Stimulated activated CD8-positive, alpha-beta memory T cell treated with anti-CD3 and anti-CD28 coated beads, Interleukin-15, amount 100 ng/mL, for 24 hours (primary cell): Measurements from ENCODE around the gene ARSG.

Experiments used
- DNase-seq: peaks from one replicate; pipeline ENCODE4 v3.0.0-alpha.2; 2020; ENCODE audit warnings: low read depth

Gene ARSG

DNA sequence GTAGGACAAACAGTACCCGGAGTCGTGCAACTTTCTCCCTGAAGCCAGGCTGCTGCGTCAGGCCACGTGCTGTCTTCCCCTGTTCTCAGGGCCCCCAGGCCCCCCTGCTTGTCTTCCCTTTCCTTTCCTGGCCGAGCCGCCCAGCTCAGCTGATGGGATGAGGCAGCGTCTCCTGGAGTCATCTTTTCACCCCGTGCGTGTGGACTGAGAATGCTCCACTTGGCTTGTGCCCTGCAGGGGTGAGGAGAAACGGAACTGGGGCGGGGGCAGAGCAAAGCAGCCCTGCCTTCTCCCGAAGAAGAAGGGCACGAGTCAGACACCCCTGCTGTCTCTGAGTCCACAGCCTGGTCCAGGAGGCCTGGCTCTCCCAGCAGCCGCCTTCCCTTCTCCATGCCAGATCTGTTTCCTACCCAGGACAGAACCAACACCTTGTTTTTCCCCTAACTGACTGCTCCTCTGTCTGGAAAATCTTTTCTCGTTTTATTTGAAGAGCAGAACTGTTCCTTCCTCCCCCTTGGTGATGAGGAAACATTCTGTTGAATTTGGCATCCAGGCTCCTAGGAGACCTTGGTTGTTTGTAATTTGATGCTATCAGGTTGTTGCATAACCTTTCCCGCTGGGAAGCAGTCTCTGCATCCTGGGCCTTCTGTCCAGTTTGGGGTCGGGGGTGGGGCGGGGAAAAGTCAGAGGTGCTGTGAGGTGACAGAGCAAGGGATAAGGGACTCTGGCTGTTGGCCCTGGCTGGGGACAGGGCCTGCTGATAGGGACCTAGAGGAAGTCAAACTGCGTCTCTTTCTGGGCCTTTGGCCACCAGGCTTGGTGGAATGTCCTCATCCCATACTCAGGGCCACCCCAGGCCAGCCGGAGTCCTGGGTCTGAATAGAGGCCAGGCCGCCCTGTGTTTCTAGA, 87.2 kb downstream of the ARSG start:
- no peak for DNase-seq

DNA sequence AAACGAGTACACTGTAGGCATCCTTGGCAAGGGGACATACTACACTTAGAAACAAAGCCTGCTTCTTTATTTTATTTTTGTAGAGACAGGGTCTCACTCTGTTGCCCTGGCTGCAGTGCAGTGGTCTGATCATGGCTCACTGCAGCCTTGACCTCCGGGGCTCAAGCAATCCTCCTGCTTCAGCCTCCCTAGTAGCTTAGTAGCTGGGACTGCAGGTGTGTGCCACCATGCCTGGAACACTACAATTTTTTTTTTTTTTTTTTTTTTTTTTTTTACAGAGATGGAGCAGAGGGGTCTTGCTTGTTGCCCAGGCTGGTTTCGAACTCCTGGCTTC, 87.8 kb downstream of the ARSG start:
- DNase-seq = no peak

DNA sequence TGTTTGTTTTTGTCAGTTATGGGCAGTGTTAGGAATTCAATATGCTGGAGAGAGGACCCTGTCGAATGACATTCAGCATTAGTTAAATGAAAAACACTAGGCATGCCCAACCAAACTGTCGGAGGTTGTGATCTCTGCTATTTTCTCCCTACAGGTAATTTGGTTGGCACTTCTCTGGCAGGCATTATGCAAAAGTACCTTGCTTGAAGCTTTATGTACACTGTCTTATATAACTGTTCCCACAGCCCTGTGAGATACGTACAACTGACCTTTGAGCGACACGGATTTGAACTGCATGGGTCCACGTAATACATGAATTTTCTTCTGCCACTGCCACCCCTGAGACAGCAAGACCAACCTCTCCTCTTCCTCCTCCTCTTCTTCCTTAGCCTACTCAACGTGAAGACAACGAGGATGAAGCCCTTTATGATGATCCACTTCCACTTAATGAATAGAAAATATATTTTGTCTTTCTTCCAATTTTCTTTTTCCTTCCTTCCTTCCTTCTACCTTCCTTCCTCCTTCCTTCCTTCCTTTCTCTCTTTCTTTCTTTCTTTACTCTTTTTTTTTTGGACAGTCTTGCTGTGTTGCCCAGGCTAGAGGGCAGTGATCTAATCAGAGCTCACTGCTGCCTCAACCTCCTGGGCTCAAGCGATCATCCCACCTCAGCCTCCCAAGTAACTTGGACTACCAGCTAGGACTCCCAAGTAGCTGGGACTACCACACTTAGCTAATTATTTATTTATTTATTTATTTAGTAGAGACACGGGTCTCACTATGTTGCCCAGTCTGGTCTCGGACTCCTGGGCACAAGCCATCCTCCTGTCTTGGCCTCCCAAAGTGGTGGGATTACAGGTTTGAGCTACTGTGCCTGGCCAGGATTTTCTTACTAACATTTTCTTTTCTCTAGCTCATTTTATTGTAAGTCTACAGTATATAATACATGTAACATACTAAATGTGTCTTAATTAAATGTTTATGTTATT, 88.7 kb downstream of the ARSG start:
- no peak for DNase-seq

DNA sequence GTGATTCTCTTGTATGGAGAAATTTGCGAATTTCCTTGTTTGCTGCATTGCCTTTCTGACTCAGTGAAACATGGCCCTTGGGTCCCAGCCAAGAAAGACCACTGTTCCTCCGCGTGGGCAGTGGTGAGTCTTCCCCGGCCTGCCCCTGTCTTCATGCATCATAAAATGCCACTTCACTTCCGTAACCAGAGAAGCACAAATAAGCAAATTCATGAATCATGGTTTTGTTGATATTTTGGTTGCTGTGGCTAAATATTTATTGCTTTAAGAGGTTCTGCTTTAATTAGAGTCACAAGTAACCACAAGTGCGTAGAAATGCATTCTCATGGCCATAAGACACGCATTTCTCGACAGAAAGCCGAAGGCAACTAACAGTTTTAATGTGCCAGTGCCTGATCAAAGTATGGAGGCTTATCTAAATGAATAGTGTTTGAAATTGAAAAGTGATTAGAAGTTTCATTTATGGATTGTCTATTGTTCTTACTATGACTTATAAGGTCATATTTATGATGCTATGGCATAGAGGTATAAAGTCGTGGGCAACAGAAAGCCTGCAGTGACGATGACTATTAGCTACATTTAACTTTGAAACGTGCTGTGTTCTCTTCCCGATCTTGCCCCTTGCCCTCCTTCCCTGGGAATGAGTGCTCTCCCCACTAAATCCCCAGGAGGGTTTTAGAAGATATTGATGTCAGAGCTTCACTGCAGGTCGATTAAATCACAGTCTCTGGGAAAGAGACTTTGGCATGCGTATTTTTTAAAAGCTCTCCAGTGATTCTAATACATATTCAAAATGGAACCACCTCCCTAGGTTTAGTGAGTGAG, 90.0 kb downstream of the ARSG start:
- DNase-seq = no peak

DNA sequence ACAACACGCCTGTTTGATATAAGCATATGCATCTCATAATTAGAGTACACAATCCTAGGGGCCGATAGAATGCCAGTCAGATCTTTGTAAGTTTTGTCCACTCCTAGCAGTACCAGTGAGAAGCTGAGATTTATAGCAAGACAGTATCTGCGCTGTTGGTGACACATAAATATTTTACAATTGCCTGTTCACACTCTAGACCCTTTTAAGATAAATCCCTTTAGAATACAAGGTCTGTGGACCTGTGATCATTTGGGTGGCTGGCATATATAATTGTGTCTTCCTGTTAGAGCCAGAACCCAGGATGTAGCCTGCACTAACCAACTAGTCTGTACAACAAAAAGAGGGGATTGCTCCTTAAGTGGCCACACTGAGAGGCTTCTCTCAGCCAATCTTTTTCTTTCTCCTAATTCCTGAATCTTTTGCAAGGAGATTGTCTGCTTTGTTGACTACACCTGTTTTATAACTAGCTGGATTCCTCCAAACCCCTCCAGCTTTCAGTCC, 91.3 kb downstream of the ARSG start:
- DNase-seq = no peak

DNA sequence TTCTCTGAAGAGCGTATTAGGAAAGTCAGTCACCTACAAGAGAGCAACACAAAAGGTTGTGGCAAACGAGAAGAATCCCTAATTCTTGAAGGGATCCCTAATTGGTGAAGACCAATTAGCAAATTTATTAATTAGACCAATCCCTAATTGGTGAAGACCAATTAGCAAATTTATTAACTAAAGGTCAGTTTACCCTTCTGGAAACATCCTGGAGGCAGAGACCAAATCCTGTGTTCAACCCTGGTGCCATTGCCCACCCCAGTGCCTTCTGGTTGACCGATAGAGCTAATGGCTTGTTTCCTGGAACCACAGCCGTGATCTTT, 91.8 kb downstream of the ARSG start:
- no peak for DNase-seq

DNA sequence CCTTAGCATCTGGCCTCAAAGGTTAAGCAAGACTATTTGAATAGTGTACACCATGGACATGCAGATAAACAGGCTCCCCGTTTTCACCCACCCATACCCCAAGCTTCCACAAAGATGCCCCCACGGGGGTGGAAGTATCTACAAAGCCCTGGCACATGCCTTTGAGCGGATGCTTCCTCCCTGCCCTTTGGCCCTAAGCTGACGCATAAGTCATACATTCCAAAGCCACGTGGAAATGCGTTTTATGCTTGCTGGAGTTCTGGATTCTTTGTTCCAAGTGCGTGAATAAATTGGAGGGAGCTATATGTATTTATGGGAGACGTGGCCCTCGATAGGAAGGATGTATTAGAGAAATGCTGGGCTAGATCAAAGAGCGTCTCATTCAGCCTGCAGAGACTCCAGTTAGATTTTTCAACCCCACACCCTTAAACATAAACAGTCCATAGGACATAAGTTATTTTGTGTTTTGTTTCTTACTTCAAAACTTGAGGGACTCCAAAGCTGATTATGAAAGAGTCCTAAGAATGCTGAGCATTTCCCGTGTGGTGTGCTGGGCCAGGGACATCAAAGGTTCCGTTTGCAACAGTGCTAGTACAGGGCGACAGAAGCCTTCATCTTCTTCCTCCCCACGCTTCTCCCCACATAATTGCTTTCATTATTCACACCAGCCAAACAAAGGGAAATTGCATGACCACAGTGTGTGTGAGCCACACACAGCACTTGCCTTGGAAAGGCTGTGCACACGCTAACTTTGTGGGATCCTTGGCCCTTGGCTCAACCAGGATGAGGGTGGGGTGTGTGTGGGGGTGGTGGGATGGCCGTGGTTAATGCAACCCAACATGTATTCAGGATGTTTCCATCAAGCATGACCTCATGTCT, 92.4 kb downstream of the ARSG start:
- no peak for DNase-seq

DNA sequence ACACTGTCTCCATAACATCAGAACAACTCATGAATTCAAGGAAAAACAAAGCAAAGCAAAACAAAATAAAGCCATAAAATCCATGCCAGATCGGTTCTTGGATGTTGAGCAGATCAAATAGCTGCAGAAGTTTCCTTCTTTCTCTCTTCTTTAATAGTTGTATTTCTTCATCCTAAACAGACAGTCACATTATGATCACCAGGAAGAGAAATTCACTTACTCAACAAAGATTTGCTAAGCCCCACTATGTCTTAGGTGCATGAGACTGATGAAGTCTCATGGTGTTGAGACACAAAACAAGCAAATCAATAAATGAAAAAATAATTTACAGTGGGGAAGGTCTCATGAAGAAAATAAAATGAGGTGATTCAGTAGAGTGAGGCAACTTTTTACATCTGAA, 93.2 kb downstream of the ARSG start:
- no peak for DNase-seq

DNA sequence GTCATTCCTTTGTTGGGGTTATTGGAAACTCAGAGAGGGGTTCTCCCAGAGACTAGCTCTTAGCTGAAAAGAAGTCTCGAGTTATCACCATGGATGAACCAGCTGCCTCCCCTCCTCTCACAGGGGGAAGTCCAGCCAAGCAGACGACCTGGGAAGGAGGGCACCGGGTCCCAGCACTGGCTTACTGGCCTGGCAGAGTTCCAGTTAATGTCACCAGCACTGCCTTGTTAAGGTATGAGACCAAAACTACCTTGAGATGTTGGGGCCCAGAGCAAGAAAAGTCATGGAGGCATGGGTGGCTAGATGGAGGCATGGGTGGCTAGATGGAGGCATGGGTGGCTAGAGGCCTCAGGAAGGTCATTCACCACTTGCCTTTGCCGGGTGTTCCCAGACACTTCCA, 93.6 kb downstream of the ARSG start:
- no peak for DNase-seq

DNA sequence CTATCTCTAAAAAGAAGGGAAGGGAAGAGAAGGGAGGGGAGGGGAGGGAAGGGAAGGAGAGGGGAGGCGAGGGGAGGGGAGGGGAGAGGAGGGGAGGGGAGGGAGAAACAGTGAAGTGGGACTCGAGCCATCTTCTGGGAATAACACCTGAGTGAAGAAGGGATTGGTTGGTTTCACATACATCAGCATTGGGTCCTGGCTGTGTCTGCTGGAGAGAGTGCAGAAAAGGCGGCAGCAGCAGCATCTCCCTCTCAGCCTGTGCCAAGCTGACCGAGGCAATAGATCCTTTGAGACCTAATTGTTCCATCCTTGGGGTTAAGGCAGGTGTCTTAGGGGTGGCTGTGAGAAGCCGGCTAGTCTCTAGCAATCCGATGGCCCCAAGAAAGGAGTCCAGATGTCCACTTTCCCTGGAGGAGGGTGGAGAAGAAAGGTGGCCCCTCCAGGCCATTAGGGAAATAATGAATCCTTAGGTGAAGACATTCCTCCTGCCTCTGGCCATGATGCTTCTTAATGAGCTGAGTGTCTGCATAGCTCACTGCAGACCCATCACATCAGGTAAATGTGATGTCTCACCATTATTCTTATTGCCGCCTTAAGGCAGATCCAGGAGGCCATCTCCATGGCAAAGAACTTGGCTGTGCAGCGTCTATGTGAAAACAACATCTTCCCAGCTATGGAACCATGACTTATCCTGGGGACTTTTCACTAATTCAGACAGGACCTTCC, 94.4 kb downstream of the ARSG start:
- no peak for DNase-seq

DNA sequence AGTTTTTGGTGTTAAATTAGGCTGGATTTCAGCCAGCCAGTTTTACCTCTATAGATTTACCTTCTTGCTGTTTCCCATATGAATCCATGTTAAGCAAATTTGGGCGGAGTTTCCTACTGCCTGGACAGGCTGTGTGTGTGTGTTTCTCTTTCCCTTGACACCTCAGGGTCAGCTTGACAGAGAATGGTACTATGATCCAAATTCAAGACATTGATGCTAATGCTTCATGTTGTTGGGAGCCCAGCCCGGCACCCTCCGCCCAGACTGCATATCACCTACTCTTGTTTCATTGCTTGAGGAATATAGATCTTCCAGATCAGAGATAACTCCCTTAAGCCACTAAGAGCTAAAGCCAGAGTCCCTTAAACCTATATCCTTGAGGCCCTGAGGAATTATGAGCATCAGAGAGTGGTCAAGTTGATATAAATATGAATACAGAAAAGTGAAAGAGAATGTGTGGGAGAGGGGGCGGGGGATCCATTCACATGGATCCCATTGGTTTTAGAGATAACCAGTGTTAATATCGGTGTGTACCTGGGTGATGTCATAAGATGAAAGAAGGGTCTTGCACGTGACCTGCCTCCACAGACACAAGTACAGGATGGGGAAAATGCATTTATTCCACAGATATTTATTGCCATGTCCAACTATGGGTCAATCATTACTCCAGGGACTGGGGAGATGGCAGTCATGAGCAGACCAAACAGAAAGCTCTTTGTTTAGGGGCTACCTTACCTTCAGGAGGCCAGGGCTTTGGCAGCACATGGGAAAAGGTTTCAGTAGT, 96.3 kb downstream of the ARSG start:
- no peak for DNase-seq

DNA sequence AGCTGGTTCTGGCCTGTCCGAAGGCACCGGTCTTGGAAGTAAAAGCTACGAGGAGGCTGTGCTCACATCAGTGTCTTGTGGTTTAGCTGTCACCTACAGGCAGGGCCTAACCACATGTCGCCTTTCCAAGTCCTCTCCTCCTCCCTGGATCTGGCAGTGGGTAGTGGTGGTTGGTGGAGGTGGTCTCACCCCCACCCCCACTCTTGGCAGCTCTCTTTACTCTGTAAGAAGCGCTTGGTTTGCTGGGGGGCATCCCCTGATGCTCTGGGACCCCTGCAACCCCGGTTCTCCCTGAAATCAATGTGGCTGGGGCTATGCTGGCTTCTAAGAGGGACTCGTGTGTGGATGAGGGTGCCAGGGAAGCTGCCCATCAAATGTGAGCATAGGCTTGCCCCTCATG, 97.7 kb downstream of the ARSG start:
- DNase-seq = no peak

DNA sequence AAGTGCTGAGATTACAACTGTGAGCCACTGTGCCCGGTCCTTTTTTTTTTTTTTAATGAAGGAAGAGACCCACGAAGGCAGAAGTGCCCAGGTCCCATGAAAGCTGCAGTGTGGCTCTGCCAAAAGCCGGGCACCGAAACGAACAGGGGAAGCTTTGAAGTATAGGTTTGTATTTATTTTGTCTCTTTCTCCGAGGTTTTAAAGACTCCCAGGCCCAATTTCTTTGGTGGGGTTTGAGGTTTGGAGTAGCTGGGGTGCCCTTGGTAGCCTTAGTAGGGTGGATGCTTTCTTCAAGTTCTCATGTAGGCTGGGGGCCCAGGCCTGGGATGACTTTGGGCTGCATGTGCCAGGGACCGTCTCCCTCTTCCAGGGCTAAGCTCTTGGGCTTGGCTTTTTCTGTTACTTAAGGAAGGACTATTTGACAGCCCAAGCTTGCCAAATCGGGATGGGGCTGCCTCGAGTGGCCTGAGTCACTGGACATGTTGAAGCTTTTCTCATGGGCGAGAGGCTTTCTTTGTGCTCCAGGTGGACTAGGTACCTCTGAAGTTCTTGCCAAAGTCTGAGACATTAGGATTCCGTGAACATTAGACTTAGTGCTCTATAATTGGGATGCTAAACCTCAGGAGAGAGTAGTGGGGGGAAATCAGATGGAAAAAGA, 99.7 kb downstream of the ARSG start:
- DNase-seq = no peak

DNA sequence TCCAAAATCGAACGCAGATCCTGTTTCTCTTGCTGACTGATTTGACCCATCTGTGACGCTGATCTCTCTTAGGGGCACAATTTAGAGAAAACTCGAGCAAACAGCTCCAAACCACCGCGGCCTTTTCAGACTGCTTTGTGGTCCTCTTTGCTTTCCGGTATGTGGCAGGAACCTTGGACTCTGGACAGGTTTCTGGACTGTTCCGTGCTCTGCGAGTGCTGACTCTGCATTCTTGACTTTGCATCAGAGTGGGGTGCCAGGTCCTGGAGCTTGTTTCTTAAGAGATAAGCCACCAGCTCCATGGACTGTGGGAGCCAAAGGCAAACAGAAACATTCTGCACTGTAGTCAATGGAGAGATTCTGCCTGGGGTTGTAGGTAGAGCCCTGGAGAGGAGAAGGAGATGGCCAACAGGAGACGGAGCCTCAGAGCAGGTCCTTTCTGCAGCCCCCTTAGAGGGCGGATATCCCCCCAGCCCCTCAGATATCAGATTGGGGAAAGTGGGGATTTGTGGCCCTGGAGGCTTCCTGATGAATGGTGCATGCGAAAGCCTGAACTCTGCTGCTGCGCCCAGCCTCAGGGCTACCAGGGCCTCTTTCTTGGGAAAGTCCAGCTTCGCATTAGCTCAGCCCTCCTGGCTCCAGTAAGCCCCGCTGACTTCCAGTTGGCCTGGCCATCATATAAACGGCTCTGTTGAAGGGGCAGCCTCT, 100.4 kb downstream of the ARSG start:
- no peak for DNase-seq

DNA sequence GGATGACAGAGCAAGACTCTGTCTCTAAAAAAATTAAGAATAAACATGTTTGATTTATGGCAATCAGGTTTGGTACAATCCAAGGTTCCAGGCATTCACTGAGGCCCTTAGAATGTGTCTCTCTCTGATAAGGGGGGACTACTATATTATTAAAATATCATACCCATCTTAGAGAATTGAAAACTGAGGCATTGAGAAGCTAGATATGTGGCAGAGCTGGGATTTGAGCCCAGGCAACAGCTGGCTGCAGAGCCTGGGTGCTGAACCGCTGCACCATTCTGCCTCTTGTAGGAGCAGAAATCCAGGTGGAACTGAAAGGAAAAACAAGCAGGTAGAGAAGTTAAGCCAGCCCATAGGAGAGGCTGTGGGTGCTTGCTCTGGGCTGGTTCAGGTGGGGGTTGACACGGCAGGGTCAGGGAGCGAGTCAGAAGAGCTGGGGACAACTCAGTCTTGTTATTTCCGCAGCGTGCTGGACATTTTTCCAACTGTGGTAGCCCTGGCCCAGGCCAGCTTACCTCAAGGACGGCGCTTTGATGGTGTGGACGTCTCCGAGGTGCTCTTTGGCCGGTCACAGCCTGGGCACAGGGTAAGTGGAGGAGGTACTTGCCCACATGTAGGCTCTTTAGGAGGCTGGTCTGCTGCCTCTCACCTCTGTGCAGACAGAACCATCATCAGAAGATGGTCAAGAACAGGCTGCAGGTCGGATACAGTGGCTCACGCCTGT, 103.5 kb downstream of the ARSG start:
- no peak for DNase-seq

DNA sequence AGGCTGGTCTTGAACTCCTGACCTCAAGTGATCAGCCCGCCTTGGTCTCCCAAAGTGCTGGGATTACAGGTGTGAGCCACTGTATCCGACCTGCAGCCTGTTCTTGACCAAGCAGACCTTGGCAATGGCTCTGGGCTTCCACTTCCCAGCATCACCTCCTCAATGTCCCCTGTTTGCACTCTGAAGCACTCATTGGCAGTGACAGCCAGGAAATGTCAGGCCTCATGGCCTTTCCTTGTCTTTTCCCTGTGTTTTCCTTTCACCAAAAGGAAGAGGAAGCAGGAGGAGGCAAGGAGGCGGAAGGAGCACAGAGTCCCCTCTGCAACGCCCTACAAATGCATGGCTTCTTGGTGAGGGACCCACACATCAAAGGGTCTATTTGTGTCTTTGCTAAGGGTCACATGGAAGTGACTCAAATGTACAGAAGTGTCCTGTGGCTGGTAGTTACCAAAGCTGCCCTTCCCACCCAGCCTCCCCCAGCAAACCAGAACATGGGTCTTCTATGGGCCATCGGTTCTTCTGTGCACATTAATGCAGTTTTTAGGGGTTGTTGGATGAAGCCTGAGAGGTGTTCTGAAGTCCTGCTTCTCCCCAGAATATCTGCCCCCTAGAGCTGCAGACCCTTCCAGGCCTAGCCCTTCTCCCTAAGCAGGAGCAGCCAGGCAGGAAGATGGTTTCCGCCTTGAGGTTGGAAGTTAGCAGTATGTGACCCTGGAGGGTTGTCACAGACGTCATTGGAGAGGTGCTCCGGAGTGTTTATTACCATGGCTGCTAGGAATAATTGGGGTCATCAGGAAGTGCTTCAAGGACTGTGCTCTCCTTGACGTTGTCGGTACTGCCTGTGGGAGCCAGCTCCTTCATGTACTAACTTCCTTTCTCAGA, 105.2 kb downstream of the ARSG start:
- DNase-seq = no peak

DNA sequence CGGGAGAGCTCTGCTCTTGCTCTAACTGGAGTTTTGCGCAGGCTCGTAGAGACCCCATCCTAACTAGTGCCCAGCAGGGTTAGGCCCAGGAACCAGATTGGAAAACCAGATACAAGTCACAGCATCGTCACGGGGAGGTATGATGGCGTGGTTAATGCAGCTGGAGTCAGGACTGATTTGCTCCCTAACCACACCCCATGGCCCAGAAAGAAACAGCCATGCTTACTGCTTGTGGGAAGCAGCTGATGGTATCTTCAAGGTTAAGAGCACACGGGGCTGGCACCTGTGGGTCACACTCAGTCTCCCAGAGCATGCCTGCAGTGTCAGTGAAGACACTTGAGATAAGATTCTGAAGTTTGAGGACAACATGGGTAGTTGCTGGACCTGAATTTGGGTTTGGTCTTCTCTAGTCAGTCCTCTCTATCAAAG, 105.8 kb downstream of the ARSG start:
- DNase-seq = no peak
